Fibroblast of pulmonary artery (primary cell): ENCODE data around the gene WNT5B.

ENCODE experiments used
- DNase-seq: peaks from one replicate; pipeline ENCODE4 v3.0.0-alpha.2; 2010; ENCODE audit warnings: low read depth
- H3K4me3 ChIP-seq: replicated peaks from 2 replicates; pipeline ENCODE4 v1.5.1; 2011; ENCODE audit warnings: low read depth, mild to moderate bottlenecking, control low read depth, low read length, moderate library complexity
- CTCF ChIP-seq: IDR thresholded peaks from 2 replicates; pipeline ENCODE4 v1.5.1; 2011; ENCODE audit warnings: mild to moderate bottlenecking, control low read depth, low read length, inconsistent platforms; ENCODE audit errors: missing control alignments

WNT5B gene

GRCh38 chr12:1650260-1650977, 21.4 kb downstream of the WNT5B start:
- DNase-seq, result peak; percentile 60

GRCh38 chr12:1650978-1651361, 21.9 kb downstream of the WNT5B start:
- no peak for TF ChIP-seq CTCF
- H3K4me3 ChIP-seq, result no peak overlapping the region
- no peak for DNase-seq

More at GRCh38 chr12:1650260-1650977, 21.4 kb downstream of the WNT5B start:
- no peak for TF ChIP-seq CTCF
- no peak overlapping the region for H3K4me3 ChIP-seq

- H3K4me3 ChIP-seq, result no peak overlapping the region
- TF ChIP-seq CTCF, result no peak
- DNase-seq, result no peak
These were observed 22.9 kb downstream of the WNT5B start for GRCh38 chr12:1651946-1652345.

GRCh38 chr12:1655225-1655788, 26.3 kb downstream of the WNT5B start:
- no peak for DNase-seq
- no peak for TF ChIP-seq CTCF
- H3K4me3 ChIP-seq, result no peak overlapping the region

- no peak for DNase-seq
- TF ChIP-seq CTCF, result no peak
- no peak overlapping the region for H3K4me3 ChIP-seq
These were observed 27.9 kb downstream of the WNT5B start for GRCh38 chr12:1656902-1657301.

- no peak for DNase-seq
- H3K4me3 ChIP-seq, result no peak overlapping the region
- TF ChIP-seq CTCF, result no peak
These were observed 28.7 kb downstream of the WNT5B start for GRCh38 chr12:1657688-1658087.
